Body of pancreas (tissue), 4 donors: ENCODE measurements around the gene KIF26A. TPM values are rescaled to one million over a fixed set of nuclear protein-coding genes. Genes with fewer than 3 reads are reported as not detected.

Source experiments
- ATAC-seq: fragments of 150-250 bp; one replicate; pipeline ENCODE4 v1.9.1; 2016
- DNase-seq, 4 donors: peaks; one replicate each; pipeline ENCODE4 v3.0.0-alpha.2; 2019
- H3K27ac ChIP-seq, 4 donors: fragments of 200-600 bp; sonication (generic); 1 replicate in 3 of 4; 2 replicates in 1 of 4; pipeline versions ENCODE4 v1.5.1 to v1.6.1; 2016 to 2019; ENCODE audit warnings: mild to moderate bottlenecking in 1 of 4, mixed read lengths in 1 of 4, moderate library complexity in 1 of 4
- H3K27me3 ChIP-seq, 2 donors: fragments of 200-600 bp; sonication (generic); one replicate each; pipeline ENCODE4 v1.6.0; 2016; ENCODE audit warnings: mild to moderate bottlenecking in 1 of 2
- H3K36me3 ChIP-seq, 2 donors: fragments of 200-600 bp; sonication (generic); replicated peaks in 1 of 2; 2 replicates each; pipeline ENCODE4 v1.5.1; 2016; ENCODE audit warnings: low read depth in 2 of 2; ENCODE audit not compliant: insufficient read depth in 1 of 2
- H3K4me1 ChIP-seq: fragments of 200-600 bp; sonication (generic); one replicate; pipeline ENCODE4 v1.6.0; 2016
- H3K4me3 ChIP-seq, 2 donors: fragments of 200-600 bp; sonication (generic); 1 replicate in 1 of 2; 2 replicates in 1 of 2; pipeline ENCODE4 v1.5.1; 2016 to 2019
- H3K9me3 ChIP-seq, 3 donors: fragments of 200-600 bp; sonication (generic); 1 replicate in 2 of 3; 2 replicates in 1 of 3; pipeline ENCODE4 v1.5.1; 2016
- CTCF ChIP-seq, 7 experiments: fragments of 450-650 bp in 4 of 7; fragments of 200-600 bp in 3 of 7; sonication (generic) in 3 of 7; IDR thresholded peaks; one replicate each; pipeline ENCODE4 v1.5.1; 2016 to 2019; ENCODE audit warnings: antibody characterized with exemption in 7 of 7
- POLR2A ChIP-seq, 3 donors: fragments of 450-650 bp; IDR thresholded peaks; one replicate each; pipeline ENCODE4 v1.6.1; 2016; ENCODE audit warnings: antibody characterized with exemption in 3 of 3, mild to moderate bottlenecking in 2 of 3
- WGBS, 2 donors: methylation state at CpG; one replicate each; pipeline ENCODE4 v1.1.5; 2017; 5-methylcytosine and 5-hydroxymethylcytosine counted together
- intact Hi-C: fragments of 100-400 bp; cut with DNase I; formaldehyde crosslinking; loops from one replicate; pipeline ENCODE4 v1.15.1; 2023
- total RNA-seq, 2 donors: library from RNA; depleted of rRNA; stranded (reverse); fragments of >200 nt; gene quantifications; one replicate each; pipeline ENCODE4 v1.1.0, GENCODE V29; 2016

The KIF26A gene
- total RNA-seq, 2 donors from 2014 or later: 14.8 to 17.1 TPM

DNA sequence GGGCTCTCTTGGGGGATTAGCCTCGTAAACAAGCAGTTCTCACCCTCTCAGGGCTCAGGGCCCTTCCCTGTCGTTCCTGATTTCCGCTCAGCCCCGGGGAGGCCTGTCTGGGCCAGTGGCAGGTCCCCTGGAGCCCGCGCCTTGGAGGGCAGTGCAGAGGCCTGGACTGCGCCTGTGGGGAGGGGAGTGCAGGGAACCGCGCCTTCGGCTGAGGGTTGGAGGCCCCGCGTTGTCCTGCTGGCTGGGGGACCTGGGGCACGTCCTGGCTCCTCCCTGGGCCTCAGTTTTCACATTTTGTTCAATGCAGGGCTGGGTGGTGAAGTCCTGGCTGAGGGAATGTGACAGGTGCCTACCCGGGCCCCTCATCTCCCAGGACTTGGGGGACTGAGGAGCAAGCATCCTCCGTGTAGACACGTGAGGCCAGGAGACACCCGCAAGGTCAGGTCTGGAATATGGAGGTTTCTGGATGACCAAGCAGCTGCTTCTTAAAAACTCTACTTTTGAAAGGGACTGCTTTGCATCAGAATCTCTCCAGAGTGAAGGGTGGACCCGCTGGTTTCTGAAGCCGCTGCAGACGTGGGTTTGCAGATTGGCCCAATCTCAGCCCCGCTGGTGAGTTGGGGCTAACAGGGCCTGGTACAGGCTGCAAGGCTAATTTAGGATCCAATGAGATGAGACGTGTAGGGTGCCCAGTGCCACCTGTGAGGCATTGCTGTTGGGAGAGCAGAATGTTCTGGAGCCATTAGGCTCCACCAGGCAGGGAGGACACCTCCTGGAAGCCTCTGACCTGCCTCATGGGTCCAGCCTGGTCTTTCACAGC, 80.2 kb downstream of the KIF26A start:
- Histone ChIP-seq H3K27ac (no peak overlapping the region), H3K4me3 (no peak overlapping the region), H3K36me3 (no peaks in the 10 kb centered on the region), H3K4me1 (peaks cover 21% of the 10 kb centered on the region), H3K9me3 (no peaks in the 10 kb centered on the region), H3K27me3 (no peaks in the 10 kb centered on the region)
- ATAC-seq (no peak), DNase-seq (no peak)
- WGBS, 2 donors: 75 to 77% methylated on average over 11 to 22 of the region's 22 CpGs
- intact Hi-C loops: no loop called here
- TF ChIP-seq POLR2A (IDR thresholded peaks at IDR 0.05): no peak
- TF ChIP-seq CTCF (IDR thresholded peaks at IDR 0.05): no peak

DNA sequence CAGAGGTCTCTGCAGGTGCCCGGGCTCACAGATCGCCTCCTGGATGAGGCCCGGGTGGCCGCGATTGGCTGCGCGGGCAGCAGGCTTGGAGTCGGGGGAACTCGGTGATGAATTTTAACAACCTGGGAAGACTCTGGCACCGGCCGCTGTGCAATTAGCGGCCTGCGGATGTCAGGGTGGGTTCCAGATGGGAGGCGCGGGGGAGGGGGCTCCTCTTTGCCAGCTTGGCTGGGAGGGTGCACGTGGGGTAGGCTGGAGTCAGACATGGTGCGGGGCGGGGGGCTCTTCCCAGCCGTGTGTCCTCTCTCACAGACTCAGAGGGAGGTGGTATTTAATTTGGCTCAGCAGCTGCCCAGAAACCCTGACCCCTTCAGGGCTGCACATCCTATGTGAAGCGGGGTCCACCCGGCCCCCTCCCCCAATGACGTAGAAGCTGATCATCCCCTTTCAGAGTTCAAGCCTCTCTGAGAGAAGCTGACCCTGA, 81.4 kb downstream of the KIF26A start:
- ATAC-seq (no peak), DNase-seq (no peak)
- intact Hi-C loops: no loop called here
- no peaks in the 10 kb centered on the region for H3K27me3 ChIP-seq
- H3K27ac ChIP-seq: no peak overlapping the region
- 42 to 43% methylated on average over 10 to 22 of the region's 22 CpGs for WGBS, 2 donors
- no peaks in the 10 kb centered on the region for H3K9me3 ChIP-seq
- H3K36me3 ChIP-seq: no peaks in the 10 kb centered on the region
- H3K4me1 ChIP-seq: peaks cover 31% of the 10 kb centered on the region
- no peak for TF ChIP-seq POLR2A (IDR thresholded peaks at IDR 0.05)
- TF ChIP-seq CTCF (IDR thresholded peaks at IDR 0.05): no peak
- H3K4me3 ChIP-seq: no peak overlapping the region

DNA sequence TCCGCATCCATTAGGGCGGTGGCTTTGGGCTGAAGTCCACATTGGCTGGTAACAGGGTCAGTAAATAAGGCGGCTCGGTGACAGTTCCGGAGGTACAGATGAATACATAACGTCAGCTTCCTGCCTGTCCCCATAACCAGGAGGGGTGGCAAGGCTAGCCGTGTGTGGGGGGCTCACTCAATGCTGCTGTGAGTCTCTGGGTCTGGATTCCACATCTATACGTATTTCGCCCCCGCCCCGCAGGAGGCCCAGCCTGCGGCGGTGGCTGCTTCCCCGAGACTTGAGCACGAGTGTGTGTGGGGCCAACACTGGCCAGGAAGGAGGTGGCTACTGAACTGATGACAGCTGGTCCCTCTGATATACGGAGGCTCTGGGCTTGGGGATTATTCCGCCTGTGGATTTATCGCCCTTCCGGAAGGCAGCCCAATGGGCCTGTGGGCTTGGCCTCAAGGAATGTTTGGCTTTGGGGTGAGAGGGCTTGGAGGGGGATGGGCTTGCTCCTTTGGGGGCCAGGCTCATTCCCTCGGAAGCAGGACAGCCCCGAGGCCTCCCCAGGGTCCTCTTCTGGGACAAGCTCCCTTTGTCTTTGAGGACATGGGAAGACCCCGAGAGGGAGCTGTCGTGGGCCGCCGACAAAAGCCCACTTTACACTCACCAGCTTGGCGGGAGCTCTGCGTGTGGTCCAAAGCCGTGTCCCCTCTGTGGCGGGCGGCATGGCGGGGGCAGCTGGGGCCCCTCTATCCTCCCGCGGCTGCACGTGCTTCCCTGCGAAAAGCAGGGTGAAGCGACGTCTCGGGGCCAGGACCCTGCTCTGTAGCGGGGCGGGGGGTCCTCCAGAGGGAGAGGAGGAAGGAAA, 82.1 kb downstream of the KIF26A start:
- DNase-seq: no peak
- intact Hi-C loops: no loop called here
- H3K27me3 ChIP-seq: no peaks in the 10 kb centered on the region
- H3K9me3 ChIP-seq: no peaks in the 10 kb centered on the region
- no peak for ATAC-seq
- no peak for TF ChIP-seq CTCF (IDR thresholded peaks at IDR 0.05)
- TF ChIP-seq POLR2A (IDR thresholded peaks at IDR 0.05): no peak
- 78 to 82% methylated on average over 32 to 40 of the region's 40 CpGs for WGBS, 2 donors
- no peaks in the 10 kb centered on the region for H3K36me3 ChIP-seq
- no peak overlapping the region for H3K4me3 ChIP-seq
- no peak overlapping the region for H3K27ac ChIP-seq
- H3K4me1 ChIP-seq: peaks cover 32% of the 10 kb centered on the region

- intact Hi-C loops: no loop called here
- H3K4me1 ChIP-seq: peaks cover 36% of the 10 kb centered on the region
- ATAC-seq (no peak), DNase-seq (no peak)
- H3K36me3 ChIP-seq: no peaks in the 10 kb centered on the region
- no peaks in the 10 kb centered on the region for H3K9me3 ChIP-seq
- TF ChIP-seq CTCF (IDR thresholded peaks at IDR 0.05) (no peak), POLR2A (IDR thresholded peaks at IDR 0.05) (no peak)
- no peaks in the 10 kb centered on the region for H3K27me3 ChIP-seq
- no peak overlapping the region for H3K4me3 ChIP-seq
- 70 to 82% methylated on average over 7 to 14 of the region's 14 CpGs for WGBS, 2 donors
- H3K27ac ChIP-seq: no peak overlapping the region
These were observed 82.8 kb downstream of the KIF26A start for GRCh38 chr14:104221071-104221625.
